AG09309 (cell line): Measurements from ENCODE around the gene MSX2.

ENCODE experiments used
- DNase-seq: peaks from one replicate; pipeline ENCODE4 v3.0.0-alpha.2; 2010; ENCODE audit warnings: low read depth
- H3K4me3 ChIP-seq: 2 replicates; pipeline ENCODE4 v1.5.1; 2011; ENCODE audit warnings: mild to moderate bottlenecking, low read depth, low read length, moderate library complexity; ENCODE audit not compliant: control insufficient read depth
- TF ChIP-seq, protein P1 (sequence below): IDR thresholded peaks from 2 replicates; pipeline ENCODE4 v1.5.1; 2011; ENCODE audit warnings: mild to moderate bottlenecking, low read depth, low read length, inconsistent platforms; ENCODE audit not compliant: insufficient read depth, control insufficient read depth; ENCODE audit errors: missing control alignments

Gene MSX2

DNA sequence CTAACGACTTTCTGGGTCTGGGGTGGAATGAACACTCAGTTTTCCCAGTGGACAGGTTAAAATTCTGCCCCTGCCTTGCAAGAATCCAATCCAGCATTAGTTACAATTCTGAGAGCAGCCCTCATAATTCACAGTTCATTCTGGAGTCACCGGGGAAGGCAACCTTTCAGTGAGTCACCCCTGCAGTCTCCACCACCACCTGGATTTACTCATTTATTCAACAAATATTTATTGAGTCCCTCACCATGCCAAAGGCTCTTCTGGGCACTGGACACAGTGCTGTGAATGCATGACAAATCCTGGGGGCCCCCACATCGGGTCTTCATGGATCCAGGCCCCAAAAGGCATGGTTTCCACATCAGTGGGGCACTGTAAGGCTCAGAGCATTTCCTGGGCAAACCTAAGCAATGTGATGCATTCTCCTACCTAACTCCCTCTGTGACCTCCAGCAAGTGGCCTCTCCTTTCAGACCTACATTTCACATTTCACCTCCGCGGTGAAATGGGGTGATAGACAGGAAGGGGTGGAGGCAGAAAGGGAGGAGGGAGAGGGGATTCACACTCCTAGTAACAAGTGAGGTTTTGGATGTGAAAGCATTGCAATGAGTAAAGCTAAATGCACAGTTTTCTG lies 6.4 kb upstream of the MSX2 start:
- TF ChIP-seq, protein P1, sequence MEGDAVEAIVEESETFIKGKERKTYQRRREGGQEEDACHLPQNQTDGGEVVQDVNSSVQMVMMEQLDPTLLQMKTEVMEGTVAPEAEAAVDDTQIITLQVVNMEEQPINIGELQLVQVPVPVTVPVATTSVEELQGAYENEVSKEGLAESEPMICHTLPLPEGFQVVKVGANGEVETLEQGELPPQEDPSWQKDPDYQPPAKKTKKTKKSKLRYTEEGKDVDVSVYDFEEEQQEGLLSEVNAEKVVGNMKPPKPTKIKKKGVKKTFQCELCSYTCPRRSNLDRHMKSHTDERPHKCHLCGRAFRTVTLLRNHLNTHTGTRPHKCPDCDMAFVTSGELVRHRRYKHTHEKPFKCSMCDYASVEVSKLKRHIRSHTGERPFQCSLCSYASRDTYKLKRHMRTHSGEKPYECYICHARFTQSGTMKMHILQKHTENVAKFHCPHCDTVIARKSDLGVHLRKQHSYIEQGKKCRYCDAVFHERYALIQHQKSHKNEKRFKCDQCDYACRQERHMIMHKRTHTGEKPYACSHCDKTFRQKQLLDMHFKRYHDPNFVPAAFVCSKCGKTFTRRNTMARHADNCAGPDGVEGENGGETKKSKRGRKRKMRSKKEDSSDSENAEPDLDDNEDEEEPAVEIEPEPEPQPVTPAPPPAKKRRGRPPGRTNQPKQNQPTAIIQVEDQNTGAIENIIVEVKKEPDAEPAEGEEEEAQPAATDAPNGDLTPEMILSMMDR = no peak
- no peak overlapping the region for H3K4me3 ChIP-seq
- no peak for DNase-seq

DNA sequence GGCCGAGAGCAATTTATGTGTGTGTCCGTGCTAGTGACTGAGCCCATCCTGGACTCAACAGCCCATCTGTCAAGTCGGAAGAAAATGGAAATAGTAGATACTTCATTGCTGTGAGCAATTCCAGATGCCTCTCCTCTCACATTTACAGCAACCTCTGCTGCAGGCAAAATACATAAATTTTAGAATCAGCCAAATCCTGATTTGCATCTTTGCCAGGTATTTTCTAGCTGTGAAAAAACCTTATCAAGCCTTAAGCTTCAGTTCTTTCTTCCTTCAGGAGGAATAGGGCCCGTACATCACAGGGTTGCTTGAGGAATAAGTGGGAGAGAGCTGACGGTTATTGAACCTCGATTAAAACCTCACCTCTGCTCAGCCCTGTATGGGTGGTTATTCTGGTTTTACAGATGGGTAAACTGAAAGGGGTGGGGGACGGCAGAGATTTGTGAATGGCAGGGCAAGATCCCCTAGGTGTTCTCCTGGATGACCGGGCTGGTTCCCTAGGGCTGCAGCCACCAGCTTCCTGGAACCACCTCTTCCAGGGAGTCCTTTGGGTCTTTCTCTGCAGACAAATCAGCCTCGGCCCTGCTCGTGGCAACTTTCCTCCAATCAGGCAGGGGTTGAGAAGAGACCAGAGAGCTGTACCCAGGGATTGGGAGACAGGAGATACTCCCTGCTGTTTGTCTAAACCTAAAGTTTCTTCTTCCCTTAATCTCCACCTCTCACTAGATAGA lies 5.3 kb upstream of the MSX2 start:
- H3K4me3 ChIP-seq = no peak overlapping the region
- TF ChIP-seq, protein P1 = no peak
- DNase-seq = no peak

DNA sequence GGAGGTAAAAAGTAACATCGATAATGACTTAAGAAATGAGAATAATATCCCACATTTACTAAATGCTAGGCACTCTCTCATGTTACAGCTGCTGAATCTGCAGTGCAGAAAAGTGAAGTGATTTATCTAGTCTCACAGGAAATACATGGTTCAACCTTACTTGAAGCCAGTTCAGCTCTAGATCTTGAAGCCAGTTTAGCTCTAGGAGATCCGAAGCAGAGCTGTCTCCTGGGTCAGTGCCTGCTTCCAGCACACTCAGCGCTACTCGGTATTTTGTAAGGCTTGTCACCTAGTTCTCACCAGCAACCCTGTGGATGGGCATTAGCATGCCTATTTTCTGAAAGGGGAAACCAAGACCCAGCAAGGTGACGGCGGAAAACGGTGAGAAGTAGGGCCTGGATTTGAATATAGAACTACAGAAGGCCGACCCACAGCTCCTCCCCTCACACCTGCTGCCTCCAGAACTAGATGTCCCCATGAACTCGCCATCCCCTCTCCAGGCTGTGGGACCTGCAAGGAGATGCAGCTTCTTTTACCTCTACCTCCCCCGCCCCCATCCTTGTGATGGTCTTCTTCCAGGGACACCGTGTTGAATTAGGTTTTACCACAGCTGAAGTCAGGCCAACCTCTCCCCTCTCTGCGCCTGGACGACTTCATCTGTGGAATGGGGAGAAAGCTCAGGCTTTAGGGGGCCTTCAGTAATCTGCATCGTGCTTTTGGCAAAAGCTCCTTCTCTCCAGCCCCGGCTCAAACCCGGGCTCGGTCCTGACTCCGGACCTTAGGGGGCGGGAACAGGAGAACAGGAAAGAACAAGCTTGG lies 4.4 kb upstream of the MSX2 start:
- TF ChIP-seq, protein P1 = no peak
- H3K4me3 ChIP-seq = no peak overlapping the region

DNA sequence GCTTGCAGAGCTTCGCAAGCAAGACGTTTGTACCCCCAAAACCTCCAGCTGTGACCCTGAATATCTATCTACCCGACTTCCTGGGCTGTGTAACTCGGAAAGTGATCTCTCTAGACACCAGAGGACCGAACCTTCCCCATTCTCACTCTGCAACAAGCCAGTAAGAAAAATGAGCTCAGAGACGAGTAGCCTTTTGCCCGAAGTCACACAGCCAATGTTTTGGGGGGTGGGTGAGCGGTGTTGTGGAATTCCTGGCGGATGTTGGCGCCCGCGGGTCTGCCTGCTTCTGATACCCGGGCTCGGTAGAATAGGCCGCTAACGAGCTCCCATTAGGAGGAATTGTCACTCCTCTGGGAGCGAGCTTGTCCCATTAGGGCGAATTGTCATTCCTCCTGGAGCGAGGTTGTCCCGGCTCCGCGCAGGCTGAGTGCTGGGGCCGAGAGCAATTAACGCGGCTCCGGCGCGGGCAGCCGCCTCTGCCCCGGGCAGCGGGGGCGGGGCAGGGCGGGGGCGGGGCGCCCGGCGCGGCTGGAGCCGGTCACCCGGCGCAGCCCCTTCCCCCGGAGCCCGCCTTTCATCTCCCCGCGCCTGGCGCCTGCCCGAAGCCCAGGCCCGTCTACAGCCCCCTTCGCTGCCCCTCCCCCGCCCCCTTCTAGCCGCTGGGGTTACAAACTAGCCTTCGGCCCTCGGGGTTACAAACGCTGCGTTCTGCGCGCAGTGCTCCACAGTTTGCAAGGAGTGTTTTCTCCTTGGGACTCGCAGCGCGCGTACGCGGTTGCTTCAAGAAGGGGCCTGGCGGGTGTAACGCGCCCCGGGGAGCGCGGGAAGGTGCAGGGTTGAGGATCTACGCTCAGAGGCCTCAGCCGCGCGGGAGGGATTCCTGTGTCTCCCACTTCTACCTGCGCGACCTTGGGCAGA lies 3.5 kb upstream of the MSX2 start:
- TF ChIP-seq, protein P1 = no peak
- H3K4me3 ChIP-seq = peak overlapping the region; percentile 3; the same call in 1 of the 2 replicates
- DNase-seq = no peak

More for the DNA sequence above, 4.4 kb upstream of the MSX2 start:
- DNase-seq = no peak

DNA sequence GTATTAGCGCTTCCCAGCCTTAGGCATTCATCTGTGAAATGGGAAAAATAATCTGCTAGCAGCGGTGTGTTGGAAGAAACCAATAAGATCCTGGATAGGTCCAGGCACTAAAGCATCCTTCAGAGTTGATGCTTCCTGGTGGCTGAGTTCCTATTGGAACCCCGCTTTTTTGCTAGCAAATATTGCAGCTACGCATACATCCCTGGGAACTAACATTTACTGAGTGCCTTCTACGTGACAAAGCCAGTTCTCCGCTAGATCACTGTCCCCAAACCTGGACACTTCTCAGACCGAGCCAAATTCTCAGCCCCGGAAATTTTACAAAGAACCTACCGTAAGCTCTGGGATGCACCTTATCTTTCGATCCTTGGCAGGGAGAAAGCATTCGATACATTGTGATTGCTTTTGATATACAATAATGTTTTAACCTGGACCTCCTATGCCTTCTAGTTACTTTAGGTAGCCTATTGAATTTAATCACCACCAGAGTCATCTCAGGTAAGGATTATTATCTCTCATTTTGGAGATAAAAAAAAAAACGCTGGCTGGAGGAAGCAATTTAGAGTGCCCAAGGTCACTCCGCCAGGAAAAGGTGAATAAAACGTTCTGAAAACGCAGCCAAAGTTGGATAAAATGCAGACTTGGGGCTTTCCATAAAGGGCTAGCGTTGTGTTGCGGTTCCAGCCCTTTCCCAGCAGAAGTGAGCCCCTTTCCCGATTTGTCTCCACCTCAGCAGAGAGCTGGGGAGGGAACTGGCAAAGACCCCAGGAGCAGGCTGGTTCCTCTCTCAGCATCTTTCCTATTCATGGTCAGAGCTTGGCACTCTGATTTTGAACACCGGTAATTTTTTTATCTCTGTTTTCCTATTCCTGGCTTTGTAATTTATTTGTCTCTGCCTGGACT lies 2.6 kb upstream of the MSX2 start:
- no peak for DNase-seq
- H3K4me3 ChIP-seq = no peak overlapping the region
- TF ChIP-seq, protein P1 = no peak
